Nephron progenitor cell (in vitro differentiated cells): Measurements from ENCODE around the gene OPN1LW.
"Not testable (repeated sequence)": the region's sequence is repeated elsewhere in the genome, so short reads cannot be mapped to it uniquely, and the experiment has no call there.

Experiments
- DNase-seq: peaks from one replicate; pipeline ENCODE4 v3.0.0; 2021
- H3K27ac Mint-ChIP-seq: 2 replicates; pipeline ENCODE4 v1.8.0; 2021; ENCODE audit warnings: mild to moderate bottlenecking, moderate library complexity, mixed read lengths
- H3K27me3 Mint-ChIP-seq: 2 replicates; pipeline ENCODE4 v1.8.0; 2021; ENCODE audit warnings: mild to moderate bottlenecking, low read depth, mixed read lengths; ENCODE audit not compliant: poor library complexity
- H3K36me3 Mint-ChIP-seq: 2 replicates; pipeline ENCODE4 v1.8.0; 2021; ENCODE audit warnings: low read depth, mixed read lengths
- H3K4me1 Mint-ChIP-seq: 2 replicates; pipeline ENCODE4 v1.8.0; 2021; ENCODE audit warnings: mixed read lengths
- H3K4me3 Mint-ChIP-seq: 2 replicates; pipeline ENCODE4 v1.8.0; 2021; ENCODE audit warnings: mild to moderate bottlenecking, moderate library complexity, mixed read lengths
- H3K9me3 Mint-ChIP-seq: 2 replicates; pipeline ENCODE4 v1.8.0; 2021; ENCODE audit warnings: mild to moderate bottlenecking, moderate library complexity, mixed read lengths

OPN1LW gene

DNA sequence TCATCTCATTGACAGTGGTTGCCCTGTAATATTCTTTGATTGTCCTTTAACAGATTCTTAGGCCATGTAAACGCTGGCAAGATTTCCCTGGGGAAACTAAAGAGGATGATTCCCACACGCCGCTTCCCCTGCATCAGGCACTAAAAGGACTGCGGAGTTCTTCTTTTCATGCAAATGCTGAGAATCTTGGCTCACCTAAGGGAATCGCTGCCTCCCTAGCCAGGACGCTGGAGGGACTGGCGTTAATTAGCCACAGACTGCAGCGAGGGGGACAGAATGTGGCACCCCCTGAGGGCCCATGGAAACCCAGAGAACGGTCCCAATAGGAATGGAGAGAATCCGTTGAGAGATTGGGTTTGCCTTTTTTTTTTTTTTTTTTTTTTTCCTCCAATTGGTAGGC lies 30.3 kb downstream of the OPN1LW start:
- not testable (repeated sequence) for DNase-seq, H3K27ac Mint-ChIP-seq, H3K4me1 Mint-ChIP-seq, H3K9me3 Mint-ChIP-seq, H3K27me3 Mint-ChIP-seq, H3K4me3 Mint-ChIP-seq, H3K36me3 Mint-ChIP-seq

DNA sequence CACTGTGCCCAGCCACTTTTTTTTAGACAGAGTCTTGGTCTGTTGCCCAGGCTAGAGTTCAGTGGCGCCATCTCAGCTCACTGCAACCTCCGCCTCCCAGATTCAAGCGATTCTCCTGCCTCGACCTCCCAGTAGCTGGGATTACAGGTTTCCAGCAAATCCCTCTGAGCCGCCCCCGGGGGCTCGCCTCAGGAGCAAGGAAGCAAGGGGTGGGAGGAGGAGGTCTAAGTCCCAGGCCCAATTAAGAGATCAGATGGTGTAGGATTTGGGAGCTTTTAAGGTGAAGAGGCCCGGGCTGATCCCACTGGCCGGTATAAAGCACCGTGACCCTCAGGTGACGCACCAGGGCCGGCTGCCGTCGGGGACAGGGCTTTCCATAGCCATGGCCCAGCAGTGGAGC lies 38.3 kb downstream of the OPN1LW start, which contains the start of gene OPN1MW:
Gene OPN1MW, plus strand, starts transcription at position 301 of the 400 bp plus-strand sequence. Its CDS starts 82 bp downstream, at position 383.
- not testable (repeated sequence) for H3K27ac Mint-ChIP-seq, H3K4me3 Mint-ChIP-seq, H3K4me1 Mint-ChIP-seq

GRCh38 chrX:154183794-154184193 lies 39.8 kb downstream of the OPN1LW start:
- H3K27me3 Mint-ChIP-seq: not testable (repeated sequence)

More for the DNA sequence above, 38.3 kb downstream of the OPN1LW start, which contains the start of gene OPN1MW:
- H3K9me3 Mint-ChIP-seq, DNase-seq, H3K27me3 Mint-ChIP-seq, H3K36me3 Mint-ChIP-seq: not testable (repeated sequence)

DNA sequence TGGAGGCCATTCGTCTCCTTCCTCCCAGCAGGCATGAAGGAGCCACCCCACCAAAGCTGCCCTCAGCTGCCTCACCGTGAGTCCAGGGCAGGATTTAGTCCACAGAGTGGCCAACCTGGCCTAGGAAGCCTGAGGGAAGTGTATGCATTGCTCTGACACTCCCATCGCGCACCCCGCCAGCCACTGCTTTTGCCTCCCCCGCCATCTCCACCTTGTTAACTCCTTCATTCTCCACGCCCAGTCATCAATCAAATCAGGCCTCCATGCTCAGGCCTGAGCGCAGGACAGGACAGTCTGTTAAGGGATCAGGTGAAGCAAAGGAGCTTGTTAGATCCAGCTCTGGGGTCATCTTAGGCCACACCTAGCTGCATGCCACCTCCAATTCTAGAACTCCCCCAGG lies 48.8 kb downstream of the OPN1LW start:
- H3K4me3 Mint-ChIP-seq: not testable (repeated sequence)

More at GRCh38 chrX:154183794-154184193, 39.8 kb downstream of the OPN1LW start:
- not testable (repeated sequence) for DNase-seq, H3K4me3 Mint-ChIP-seq, H3K36me3 Mint-ChIP-seq, H3K9me3 Mint-ChIP-seq, H3K27ac Mint-ChIP-seq, H3K4me1 Mint-ChIP-seq

GRCh38 chrX:154194316-154194715 lies 50.3 kb downstream of the OPN1LW start:
- H3K27ac Mint-ChIP-seq, H3K27me3 Mint-ChIP-seq, H3K9me3 Mint-ChIP-seq, H3K4me3 Mint-ChIP-seq, H3K36me3 Mint-ChIP-seq, H3K4me1 Mint-ChIP-seq, DNase-seq: not testable (repeated sequence)

More for the DNA sequence above, 48.8 kb downstream of the OPN1LW start:
- not testable (repeated sequence) for H3K27ac Mint-ChIP-seq, H3K9me3 Mint-ChIP-seq, H3K36me3 Mint-ChIP-seq, H3K4me1 Mint-ChIP-seq, H3K27me3 Mint-ChIP-seq, DNase-seq

- not testable (repeated sequence) for H3K9me3 Mint-ChIP-seq, H3K4me1 Mint-ChIP-seq, H3K27me3 Mint-ChIP-seq, H3K4me3 Mint-ChIP-seq, DNase-seq, H3K36me3 Mint-ChIP-seq, H3K27ac Mint-ChIP-seq
Observed at GRCh38 chrX:154196466-154196865, 52.4 kb downstream of the OPN1LW start.
